NCI-H128 (cell line): Measurements from ENCODE around the gene SLC9A9.

Source experiments
- DNase-seq: peaks from one replicate; lab custom pipeline; 2025; ENCODE audit not compliant: unreplicated experiment; lab: John Stamatoyannopoulos, UW

Gene SLC9A9

DNA sequence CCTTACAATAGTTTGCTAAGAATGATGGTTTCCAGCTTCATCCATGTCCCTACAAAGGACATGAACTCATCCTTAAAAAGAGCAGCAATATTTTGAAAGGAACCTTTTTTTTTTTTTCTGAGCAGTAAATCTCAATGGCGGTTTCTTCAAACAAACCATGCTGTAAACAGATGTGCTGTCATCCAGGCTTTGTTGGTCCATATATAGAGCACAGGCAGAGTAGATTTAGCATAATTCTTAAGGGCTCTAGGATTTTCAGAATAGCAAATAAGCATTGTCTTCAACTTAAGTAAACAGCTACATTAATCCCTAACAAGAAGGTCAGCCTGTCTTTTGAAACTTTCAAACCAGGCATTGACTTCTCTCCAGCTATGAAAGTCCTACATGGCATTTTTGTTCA lies 334.2 kb downstream of the SLC9A9 start:
- no peak for DNase-seq

DNA sequence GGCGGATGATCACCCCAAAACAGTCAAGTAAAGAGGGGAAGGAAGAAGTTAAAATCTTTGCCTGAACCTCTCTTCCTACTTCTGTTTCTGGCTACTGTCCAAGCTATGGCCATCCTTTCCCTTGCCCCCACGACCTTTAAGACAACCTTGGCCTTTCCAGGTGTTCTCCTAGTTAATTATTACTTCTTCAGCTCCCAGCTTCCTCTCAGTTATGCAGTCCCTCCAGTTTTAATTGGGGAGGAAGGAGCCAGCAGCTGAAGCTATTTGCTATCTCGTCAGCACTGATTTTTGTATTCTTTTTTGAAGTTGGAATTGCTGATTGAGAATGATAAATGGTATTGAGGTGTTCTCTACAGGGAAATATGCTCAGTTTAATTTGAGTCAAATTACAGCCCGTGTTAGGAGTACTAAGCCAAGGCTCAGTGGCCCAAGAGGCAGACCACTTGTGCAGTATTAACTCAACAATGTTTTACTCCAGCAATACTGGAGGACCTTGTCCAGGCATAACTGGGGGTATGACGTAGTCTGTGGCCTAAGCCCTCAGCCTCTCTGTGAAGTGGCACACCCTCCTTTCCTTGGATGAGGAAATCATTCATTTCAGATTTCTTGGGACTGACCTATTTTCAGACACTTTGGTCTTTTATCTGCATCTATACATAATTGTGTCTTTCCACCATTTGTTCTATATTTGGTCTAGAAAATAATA lies 336.9 kb downstream of the SLC9A9 start:
- DNase-seq: no peak

DNA sequence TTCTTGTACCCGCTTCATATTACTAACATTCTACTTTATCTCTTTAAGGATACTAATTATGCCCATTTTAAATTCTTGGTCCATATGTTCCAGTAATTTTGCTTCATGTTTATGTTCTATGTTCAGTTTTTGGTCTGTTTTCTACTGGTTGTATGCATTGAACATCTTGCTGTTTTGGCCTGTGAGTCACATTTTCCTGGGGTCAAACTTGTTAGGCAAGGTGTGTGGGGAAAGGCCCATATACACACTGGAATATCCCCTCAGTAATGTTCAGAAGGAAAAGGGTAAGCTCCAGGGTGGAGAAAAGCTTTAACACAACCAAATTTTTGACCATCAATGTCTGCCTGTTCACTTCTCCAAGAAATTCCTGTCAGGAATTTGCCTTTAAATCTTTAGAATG lies 337.7 kb downstream of the SLC9A9 start:
- DNase-seq: no peak

GRCh38 chr3:143507735-143508580 lies 340.3 kb downstream of the SLC9A9 start:
- DNase-seq: no peak

DNA sequence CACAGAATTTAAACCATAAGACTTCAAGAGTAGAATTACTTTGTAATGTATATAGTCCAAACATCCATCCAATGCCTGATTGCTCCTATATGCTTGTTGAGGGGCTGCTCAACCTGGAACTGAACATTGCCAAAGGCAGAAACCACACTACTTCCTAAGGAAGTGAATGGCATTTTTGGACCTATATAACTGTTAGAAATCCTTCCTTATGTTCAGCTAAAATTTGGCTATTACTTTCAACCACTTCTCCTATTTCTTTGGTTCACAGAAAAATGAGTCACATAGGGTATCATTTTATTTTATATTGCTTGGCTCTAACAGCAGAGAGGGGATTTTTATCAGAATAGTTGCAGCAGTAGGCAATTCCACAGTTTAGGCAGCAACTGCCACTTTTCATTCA lies 342.1 kb downstream of the SLC9A9 start:
- no peak for DNase-seq

GRCh38 chr3:143503325-143503885 lies 344.9 kb downstream of the SLC9A9 start:
- DNase-seq: no peak

GRCh38 chr3:143502081-143502480 lies 346.2 kb downstream of the SLC9A9 start:
- no peak for DNase-seq

DNA sequence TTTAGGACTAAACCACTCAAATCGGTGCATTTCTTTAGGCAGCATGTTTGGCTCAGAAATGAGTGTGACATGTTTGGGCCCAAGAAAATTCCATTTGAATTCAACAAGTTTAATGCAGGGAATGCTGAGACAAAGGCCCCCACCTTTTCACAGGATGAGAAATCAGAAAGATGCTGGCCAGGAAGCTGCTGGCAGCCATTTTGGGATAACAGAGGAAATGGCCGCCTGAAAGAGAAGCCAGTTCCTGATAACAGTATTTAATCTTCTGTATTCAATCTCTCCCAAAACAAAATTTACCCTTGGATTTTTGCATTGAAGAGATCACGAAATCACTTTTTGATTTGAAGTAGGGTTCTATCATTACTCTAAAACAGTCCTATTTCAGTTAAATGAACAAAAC lies 350.9 kb downstream of the SLC9A9 start:
- no peak for DNase-seq

DNA sequence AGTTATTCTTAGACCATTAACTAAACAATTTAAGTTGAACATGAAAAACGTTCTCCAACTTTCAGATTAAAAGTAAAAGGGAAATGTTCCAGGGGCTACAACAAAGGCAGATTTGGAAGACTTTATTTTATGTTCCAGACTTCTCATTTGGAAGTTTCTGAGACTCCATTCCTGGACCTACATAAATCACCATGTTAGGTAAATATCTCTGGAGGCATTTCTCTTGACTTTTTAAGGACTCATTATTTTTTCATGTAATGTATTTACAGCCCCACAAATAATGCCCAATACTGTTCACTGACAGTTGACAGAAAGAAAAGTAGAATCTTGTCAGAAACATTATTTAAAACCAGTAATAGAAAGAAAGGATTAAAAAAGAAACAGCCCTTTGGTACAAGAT lies 352.1 kb downstream of the SLC9A9 start:
- no peak for DNase-seq

DNA sequence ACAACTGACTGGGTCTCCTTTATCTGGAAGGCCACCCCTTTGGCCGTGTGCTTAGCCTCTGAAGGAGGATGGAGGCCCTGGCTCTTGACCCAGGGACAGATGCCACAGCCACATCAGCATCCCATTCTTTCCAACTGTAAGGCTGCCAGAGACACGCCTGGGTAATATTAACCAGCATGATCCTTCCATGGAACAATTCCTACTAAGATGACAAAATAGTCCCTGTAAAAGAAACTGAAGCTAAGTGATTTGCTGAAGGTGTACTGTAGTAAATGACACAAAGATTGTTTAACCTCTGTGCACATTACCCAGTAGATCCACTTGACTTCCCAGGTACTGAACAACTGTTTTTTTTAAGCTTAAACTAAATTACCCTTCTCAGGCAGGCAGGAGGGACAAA lies 352.7 kb downstream of the SLC9A9 start:
- DNase-seq: no peak

- DNase-seq: no peak
These were observed 361.7 kb downstream of the SLC9A9 start for GRCh38 chr3:143486611-143487010.

- DNase-seq: no peak
These were observed 363.3 kb downstream of the SLC9A9 start for GRCh38 chr3:143484846-143485512.

DNA sequence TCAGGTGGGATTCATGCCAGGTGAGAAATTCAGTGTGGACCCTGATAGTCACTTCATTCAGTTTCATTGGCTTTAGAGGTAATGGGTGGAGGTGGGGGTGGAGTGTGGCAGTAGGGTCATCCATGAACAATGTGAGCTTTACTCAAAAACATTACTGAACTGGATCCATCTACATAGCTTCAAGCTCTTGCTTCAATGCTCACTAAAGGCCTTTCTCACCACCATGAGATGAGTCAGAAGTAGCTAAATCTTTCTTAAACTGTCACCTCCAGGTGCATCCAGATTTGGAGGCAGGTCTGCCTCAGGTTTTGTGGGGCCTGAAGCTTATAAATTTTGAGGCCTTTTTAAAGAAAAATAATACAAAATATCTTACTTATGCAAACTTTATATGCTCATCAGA lies 365.1 kb downstream of the SLC9A9 start:
- no peak for DNase-seq

GRCh38 chr3:143482106-143483088 lies 365.9 kb downstream of the SLC9A9 start:
- DNase-seq: no peak

GRCh38 chr3:143480344-143480743 lies 367.9 kb downstream of the SLC9A9 start:
- DNase-seq: no peak

DNA sequence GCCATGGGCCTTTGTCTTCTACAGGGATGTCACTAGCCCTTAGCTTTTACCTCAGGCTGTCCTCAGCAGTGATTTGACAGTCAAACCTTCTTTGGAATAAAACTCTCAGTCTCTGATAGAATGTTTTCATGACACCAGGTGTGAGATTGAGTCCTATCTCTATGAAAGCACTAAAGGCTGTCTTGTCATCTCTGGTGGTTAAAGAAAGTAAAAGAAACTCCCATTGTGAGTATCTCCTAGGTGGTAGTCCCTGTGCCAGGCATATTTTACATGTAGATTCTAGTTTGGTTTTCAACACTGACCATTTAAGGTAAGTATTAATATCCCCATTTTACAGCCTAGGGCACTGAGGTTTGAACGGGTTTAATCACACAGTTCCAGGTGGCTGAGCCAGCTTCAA lies 368.5 kb downstream of the SLC9A9 start:
- no peak for DNase-seq

- no peak for DNase-seq
These were observed 370.1 kb downstream of the SLC9A9 start for GRCh38 chr3:143478115-143478693.

- no peak for DNase-seq
These were observed 371.2 kb downstream of the SLC9A9 start for GRCh38 chr3:143476965-143477640.

GRCh38 chr3:143475981-143476380 lies 372.3 kb downstream of the SLC9A9 start:
- DNase-seq: no peak
